ENCODE results near the gene BCAP29. TPM values are rescaled to one million over a fixed set of nuclear protein-coding genes. Genes with fewer than 3 reads are reported as not detected.

The BCAP29 gene
- total RNA-seq, 8 experiments from 2014 or later, result 16.5 to 54.0 (median 28.9) TPM

DNA sequence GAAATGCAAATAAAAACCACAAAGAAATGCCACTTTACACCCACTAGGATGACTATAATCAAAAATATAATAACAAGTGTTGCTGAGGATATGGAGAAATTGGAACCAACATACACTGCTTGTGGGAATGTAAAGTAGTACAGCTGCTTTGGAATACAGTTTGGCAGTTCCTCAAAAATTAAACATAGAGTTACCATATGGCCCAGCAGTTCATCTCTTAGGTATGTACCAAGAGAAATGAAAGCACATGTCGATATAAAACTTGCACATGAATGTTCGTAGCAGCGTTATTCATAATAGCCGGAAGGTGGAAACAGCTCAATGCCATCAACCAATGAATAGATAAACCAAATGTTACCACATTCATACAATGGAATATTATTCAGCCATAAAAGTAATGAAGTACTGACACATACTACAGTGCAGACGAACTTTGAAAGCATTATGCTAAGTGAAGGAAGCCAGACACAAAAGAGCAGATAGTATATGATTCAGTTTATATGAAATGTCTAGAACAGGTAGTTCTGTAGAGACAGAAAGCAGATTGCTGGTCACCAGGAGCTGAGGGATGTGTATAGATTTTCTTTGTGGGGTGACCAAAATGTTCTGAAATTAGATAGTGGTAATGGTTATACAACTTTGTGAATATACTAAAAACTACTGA lies 12.4 kb downstream of the BCAP29 start:
- Histone ChIP-seq H3K27ac (no peak overlapping the region), H3K4me3 (no peak overlapping the region), H3K4me1 (replicated peaks in 1 of 2) (no peaks in the 10 kb centered on the region)
- WGBS, 10 experiments, result 3 to 100% (median 80%) methylated on average over 1 to 5 of the region's 5 CpGs; no CpG with 5 or more reads in 1 of the 10 experiments
- peak in 3 of 8 experiments; percentile 75 to 82 (median 79) for ATAC-seq (replicated peaks in 6 of 8)
- in situ Hi-C loops (cut with MboI; ENCODE audit: low pct_unique_long_range_greater_than_20kb in 2 of 9, low sequenced_read_pairs in 9 of 9, unreplicated experiment in 9 of 9), result no loop called here

DNA sequence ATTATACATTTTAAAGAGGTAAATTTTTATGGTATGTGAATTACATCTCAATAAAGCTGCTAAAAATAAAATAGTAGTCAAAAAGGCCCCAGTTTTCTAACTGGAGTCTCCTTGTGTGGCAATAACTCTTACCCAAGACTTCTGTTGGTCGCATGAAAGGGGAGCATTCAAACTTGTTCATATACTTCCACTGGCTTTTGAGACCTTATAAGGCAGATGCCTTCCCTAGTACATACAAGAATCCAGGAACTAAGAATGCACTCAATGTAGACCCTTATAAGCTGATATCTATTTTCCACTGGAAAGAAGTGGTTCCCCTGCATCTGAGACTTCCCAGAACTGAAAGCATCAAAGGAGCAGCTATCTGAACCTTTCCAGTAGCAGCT lies 13.0 kb downstream of the BCAP29 start:
- Histone ChIP-seq H3K4me1 (replicated peaks in 1 of 2) (no peaks in the 10 kb centered on the region), H3K27ac (no peak overlapping the region), H3K4me3 (no peak overlapping the region)
- ATAC-seq (replicated peaks in 6 of 8), result no peak
- WGBS, 10 experiments, result 92 to 100% (median 100%) methylated on average over 1 of the region's 1 CpG; no CpG with 5 or more reads in 4 of the 10 experiments
- in situ Hi-C loops (cut with MboI; ENCODE audit: low pct_unique_long_range_greater_than_20kb in 2 of 9, low sequenced_read_pairs in 9 of 9, unreplicated experiment in 9 of 9), result no loop called here

DNA sequence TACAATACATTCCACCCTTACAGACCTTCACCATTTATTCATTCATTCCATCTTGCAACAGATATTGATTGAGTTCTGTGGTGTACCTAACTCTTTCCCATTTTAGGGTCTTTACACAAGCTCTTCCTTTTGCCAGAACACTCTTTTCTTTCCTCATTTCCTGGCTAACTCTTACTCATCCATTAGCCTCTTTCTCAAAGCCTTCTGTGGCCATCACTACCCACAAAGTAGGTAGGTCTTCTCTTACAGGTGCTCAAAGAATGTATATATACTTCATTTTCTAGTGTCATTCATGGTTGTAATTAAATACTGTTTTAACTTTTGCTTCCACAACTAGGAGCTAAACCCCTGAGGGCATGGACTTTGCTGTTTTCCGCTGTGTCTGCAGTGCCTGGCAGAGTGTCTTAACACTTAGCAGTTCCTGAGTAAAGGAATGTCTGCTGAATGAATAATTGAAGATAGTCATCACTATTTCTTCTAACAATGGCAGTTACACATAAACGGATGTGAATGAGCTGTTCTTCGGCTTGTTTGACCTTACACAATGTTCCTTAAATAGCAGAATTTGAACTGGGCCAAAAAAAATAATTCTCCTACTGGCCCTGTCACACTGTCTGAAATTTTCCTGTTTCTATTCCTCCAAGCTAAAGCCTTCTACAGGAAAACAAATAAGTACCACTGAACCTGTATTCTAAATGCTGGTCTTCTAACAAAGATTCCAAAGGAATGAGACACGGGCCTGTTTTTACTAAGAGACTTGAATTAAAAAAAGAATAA lies 15.1 kb downstream of the BCAP29 start:
- no peak overlapping the region for H3K27ac ChIP-seq
- H3K4me1 ChIP-seq (replicated peaks in 1 of 2), result no peaks in the 10 kb centered on the region
- no peak overlapping the region for H3K4me3 ChIP-seq
- in situ Hi-C loops (cut with MboI; ENCODE audit: low pct_unique_long_range_greater_than_20kb in 2 of 9, low sequenced_read_pairs in 9 of 9, unreplicated experiment in 9 of 9), result no loop called here
- WGBS, 10 experiments, result 5 to 100% (median 73%) methylated on average over 2 to 4 of the region's 4 CpGs
- peak in 2 of 8 experiments; percentile 79 to 82 for ATAC-seq (replicated peaks in 6 of 8)

GRCh38 chr7:107596881-107597581 lies 17.0 kb downstream of the BCAP29 start:
- Histone ChIP-seq H3K4me3 (no peak overlapping the region), H3K4me1 (replicated peaks in 1 of 2) (no peaks in the 10 kb centered on the region), H3K27ac (no peak overlapping the region)
- in situ Hi-C loops (cut with MboI; ENCODE audit: low pct_unique_long_range_greater_than_20kb in 2 of 9, low sequenced_read_pairs in 9 of 9, unreplicated experiment in 9 of 9), result no loop called here
- peak in 1 of 8 experiments; percentile 72 for ATAC-seq (replicated peaks in 6 of 8)
- 28 to 95% (median 76%) methylated on average over 1 to 4 of the region's 5 CpGs for WGBS, 10 experiments

GRCh38 chr7:107597582-107597916 lies 17.5 kb downstream of the BCAP29 start:
- WGBS, 10 experiments, result 50 to 100% (median 91%) methylated on average over 1 of the region's 1 CpG; no CpG with 5 or more reads in 2 of the 10 experiments
- in situ Hi-C loops (cut with MboI; ENCODE audit: low pct_unique_long_range_greater_than_20kb in 2 of 9, low sequenced_read_pairs in 9 of 9, unreplicated experiment in 9 of 9), result no loop called here
- no peaks in the 10 kb centered on the region for H3K4me1 ChIP-seq (replicated peaks in 1 of 2)
- no peak for ATAC-seq (replicated peaks in 6 of 8)
- no peak overlapping the region for H3K27ac ChIP-seq
- H3K4me3 ChIP-seq, result no peak overlapping the region

DNA sequence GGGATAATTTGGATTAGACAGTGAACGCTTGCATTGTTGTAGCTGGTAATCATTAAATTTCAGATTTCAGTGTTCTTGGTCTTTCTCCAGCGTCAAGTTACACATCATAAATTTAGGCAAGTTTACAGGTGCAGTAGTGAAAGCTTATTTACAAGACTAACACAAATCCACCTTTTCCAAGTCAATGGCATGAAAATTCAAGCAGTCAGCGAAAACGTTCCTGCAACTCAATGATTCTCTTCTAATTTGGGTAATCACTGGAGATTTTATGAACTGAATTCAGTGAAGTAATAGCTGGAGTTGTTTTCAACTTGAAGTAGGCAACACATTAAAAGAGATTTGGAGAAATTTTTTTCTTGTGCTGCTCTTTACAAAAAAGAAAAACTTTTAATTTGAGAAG lies 17.9 kb downstream of the BCAP29 start:
- H3K4me3 ChIP-seq, result no peak overlapping the region
- in situ Hi-C loops (cut with MboI; ENCODE audit: low pct_unique_long_range_greater_than_20kb in 2 of 9, low sequenced_read_pairs in 9 of 9, unreplicated experiment in 9 of 9), result no loop called here
- no peaks in the 10 kb centered on the region for H3K4me1 ChIP-seq (replicated peaks in 1 of 2)
- 67 to 100% (median 89%) methylated on average over 1 to 4 of the region's 4 CpGs; no CpG with 5 or more reads in 1 of the 10 experiments for WGBS, 10 experiments
- ATAC-seq (replicated peaks in 6 of 8), result no peak
- no peak overlapping the region for H3K27ac ChIP-seq

DNA sequence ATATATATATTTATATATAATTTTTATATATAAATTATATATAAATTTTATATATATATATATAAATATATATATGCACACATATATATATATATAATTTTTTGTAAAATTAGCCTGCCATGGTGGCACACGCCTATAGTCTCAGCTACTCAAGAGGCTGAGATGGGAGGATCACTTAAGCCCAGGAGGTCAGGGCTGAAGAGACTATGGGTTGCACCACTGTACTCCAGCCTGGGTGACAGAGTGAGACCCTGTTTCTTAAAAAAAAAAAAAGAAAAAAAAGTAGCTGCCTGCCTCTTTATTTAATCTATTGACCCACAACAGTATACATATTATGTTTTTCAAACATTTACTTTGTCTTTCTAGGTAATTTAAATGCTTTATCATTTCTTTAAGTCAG lies 19.2 kb downstream of the BCAP29 start:
- in situ Hi-C loops (cut with MboI; ENCODE audit: low pct_unique_long_range_greater_than_20kb in 2 of 9, low sequenced_read_pairs in 9 of 9, unreplicated experiment in 9 of 9), result no loop called here
- H3K4me3 ChIP-seq, result no peak overlapping the region
- no peak overlapping the region for H3K27ac ChIP-seq
- WGBS, 10 experiments, result 100% methylated on average over 1 of the region's 1 CpG; no CpG with 5 or more reads in 8 of the 10 experiments
- ATAC-seq (replicated peaks in 6 of 8), result no peak
- H3K4me1 ChIP-seq (replicated peaks in 1 of 2), result no peaks in the 10 kb centered on the region

DNA sequence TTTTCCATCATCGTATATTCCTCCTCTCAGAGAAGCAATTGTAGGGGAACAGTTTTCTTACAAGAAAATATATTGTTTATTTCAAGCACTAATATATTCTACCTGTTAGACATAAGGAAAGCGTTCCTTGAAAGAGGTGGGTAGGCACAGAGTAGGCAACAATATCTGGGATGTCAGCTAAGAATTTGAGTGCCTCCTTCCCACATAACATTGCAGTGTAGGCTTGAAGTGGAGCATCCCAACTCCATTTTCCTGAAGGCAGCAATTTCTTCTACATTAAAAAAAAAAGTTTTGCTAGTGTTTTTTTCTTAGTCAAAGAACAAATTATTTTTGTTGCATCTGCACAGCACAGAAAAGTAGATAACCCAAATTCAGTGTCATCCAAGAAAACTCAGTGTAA lies 20.8 kb downstream of the BCAP29 start:
- in situ Hi-C loops (cut with MboI; ENCODE audit: low pct_unique_long_range_greater_than_20kb in 2 of 9, low sequenced_read_pairs in 9 of 9, unreplicated experiment in 9 of 9), result no loop called here
- Histone ChIP-seq H3K4me3 (no peak overlapping the region), H3K27ac (no peak overlapping the region), H3K4me1 (replicated peaks in 1 of 2) (no peaks in the 10 kb centered on the region)
- 52 to 100% (median 96%) methylated on average over 1 to 2 of the region's 2 CpGs; no CpG with 5 or more reads in 1 of the 10 experiments for WGBS, 10 experiments
- ATAC-seq (replicated peaks in 6 of 8), result no peak

DNA sequence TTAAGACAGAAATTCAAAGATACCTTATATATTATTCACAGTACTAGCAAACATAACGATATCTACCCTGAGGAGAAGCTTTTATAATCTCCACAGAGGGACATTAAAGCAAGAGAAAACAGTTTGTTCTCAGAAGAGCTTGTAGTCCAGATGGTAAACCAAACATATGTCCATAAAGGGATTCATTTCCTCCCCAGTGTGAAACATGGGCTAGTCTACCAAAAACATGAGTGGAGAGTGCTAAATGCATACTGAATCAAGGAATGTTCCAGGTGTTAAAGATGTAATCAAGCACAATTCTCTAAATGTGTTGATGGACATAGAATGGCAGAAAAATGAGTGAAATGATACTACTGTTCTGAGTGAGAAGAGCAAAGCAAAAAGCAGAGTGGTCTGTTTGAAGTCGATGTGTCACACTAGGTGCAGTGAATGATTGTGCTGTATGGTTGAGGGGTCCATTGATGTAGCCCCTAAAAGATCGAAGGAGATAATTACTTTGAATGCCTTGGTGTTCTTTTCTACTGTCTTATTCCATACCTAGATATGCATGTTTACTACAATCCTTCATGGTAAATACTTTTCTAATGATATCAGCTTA lies 25.3 kb downstream of the BCAP29 start:
- no peaks in the 10 kb centered on the region for H3K4me1 ChIP-seq (replicated peaks in 1 of 2)
- no peak overlapping the region for H3K27ac ChIP-seq
- H3K4me3 ChIP-seq, result no peak overlapping the region
- no peak for ATAC-seq (replicated peaks in 6 of 8)
- 81 to 100% (median 91%) methylated on average over 1 to 3 of the region's 3 CpGs; no CpG with 5 or more reads in 1 of the 10 experiments for WGBS, 10 experiments
- in situ Hi-C loops (cut with MboI; ENCODE audit: low pct_unique_long_range_greater_than_20kb in 2 of 9, low sequenced_read_pairs in 9 of 9, unreplicated experiment in 9 of 9), result no loop called here

- no peak overlapping the region for H3K4me3 ChIP-seq
- in situ Hi-C loops (cut with MboI; ENCODE audit: low pct_unique_long_range_greater_than_20kb in 2 of 9, low sequenced_read_pairs in 9 of 9, unreplicated experiment in 9 of 9), result no loop called here
- 80 to 100% (median 100%) methylated on average over 1 of the region's 1 CpG; no CpG with 5 or more reads in 2 of the 10 experiments for WGBS, 10 experiments
- H3K4me1 ChIP-seq (replicated peaks in 1 of 2), result no peaks in the 10 kb centered on the region
- H3K27ac ChIP-seq, result no peak overlapping the region
- ATAC-seq (replicated peaks in 6 of 8), result no peak
Measured at GRCh38 chr7:107606303-107606702, 26.3 kb downstream of the BCAP29 start.

DNA sequence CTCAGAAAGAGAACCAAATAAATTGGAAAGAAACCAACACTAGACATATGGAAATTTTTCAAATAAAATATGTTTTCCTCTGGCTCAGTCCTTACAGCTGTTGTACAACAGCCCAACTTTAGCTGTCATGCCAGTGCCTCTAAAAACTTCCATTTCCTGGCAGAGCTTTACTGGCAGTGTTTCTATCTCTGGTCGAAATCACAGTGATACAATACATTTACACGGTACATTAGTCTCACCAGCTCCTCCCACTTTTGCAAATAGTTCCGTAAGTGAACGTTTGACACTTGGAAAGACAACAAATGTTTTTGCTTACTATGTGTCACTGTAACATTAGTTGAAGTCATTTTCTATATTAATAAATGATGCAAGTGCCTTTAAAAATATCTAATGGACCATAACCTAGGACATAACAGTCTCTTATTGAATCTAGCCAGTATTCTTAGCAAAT lies 29.8 kb downstream of the BCAP29 start:
- WGBS, 10 experiments, result 47 to 93% (median 76%) methylated on average over 2 to 4 of the region's 4 CpGs; no CpG with 5 or more reads in 1 of the 10 experiments
- in situ Hi-C loops (cut with MboI; ENCODE audit: low pct_unique_long_range_greater_than_20kb in 2 of 9, low sequenced_read_pairs in 9 of 9, unreplicated experiment in 9 of 9), result no loop called here

GRCh38 chr7:107610323-107610722 lies 30.3 kb downstream of the BCAP29 start:
- 83 to 100% (median 100%) methylated on average over 1 of the region's 1 CpG; no CpG with 5 or more reads in 2 of the 10 experiments for WGBS, 10 experiments
- H3K4me3 ChIP-seq, result no peak overlapping the region
- H3K4me1 ChIP-seq (replicated peaks in 1 of 2), result no peaks in the 10 kb centered on the region
- ATAC-seq (replicated peaks in 6 of 8), result no peak
- in situ Hi-C loops (cut with MboI; ENCODE audit: low pct_unique_long_range_greater_than_20kb in 2 of 9, low sequenced_read_pairs in 9 of 9, unreplicated experiment in 9 of 9), result no loop called here
- H3K27ac ChIP-seq, result no peak overlapping the region

More for the DNA sequence above, 29.8 kb downstream of the BCAP29 start:
- Histone ChIP-seq H3K4me3 (no peak overlapping the region), H3K27ac (no peak overlapping the region), H3K4me1 (replicated peaks in 1 of 2) (no peaks in the 10 kb centered on the region)
- ATAC-seq (replicated peaks in 6 of 8), result no peak

DNA sequence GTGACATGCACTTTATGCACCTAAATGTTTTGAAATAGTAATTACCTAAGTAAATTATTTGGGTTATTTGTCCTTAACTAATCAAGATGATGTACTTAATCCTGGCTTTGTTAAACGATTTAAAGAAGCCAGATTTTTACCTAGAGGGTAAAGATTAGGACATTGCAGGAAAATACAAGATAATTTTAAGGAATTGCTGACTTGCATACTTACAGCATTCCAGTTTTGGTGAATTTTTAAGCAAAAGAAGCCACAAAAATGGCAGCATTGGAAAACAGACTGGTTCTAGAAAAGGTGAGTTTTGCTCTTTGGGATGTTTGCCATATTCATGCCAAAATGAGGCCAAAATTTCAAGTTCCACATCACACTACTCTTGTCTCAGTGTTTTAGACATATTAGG lies 33.4 kb downstream of the BCAP29 start:
- in situ Hi-C loops (cut with MboI; ENCODE audit: low pct_unique_long_range_greater_than_20kb in 2 of 9, low sequenced_read_pairs in 9 of 9, unreplicated experiment in 9 of 9), result no loop called here
- no peak for ATAC-seq (replicated peaks in 6 of 8)
- H3K4me1 ChIP-seq (replicated peaks in 1 of 2), result no peaks in the 10 kb centered on the region
- H3K27ac ChIP-seq, result no peak overlapping the region
- 40 to 100% (median 80%) methylated on average over 1 of the region's 1 CpG; no CpG with 5 or more reads in 1 of the 10 experiments for WGBS, 10 experiments
- no peak overlapping the region for H3K4me3 ChIP-seq
